ENCODE measurements around the gene NEURL1B.
"Not testable (repeated sequence)": the region's sequence is repeated elsewhere in the genome, so short reads cannot be mapped to it uniquely, and the experiment has no call there.

NEURL1B gene, protein sequence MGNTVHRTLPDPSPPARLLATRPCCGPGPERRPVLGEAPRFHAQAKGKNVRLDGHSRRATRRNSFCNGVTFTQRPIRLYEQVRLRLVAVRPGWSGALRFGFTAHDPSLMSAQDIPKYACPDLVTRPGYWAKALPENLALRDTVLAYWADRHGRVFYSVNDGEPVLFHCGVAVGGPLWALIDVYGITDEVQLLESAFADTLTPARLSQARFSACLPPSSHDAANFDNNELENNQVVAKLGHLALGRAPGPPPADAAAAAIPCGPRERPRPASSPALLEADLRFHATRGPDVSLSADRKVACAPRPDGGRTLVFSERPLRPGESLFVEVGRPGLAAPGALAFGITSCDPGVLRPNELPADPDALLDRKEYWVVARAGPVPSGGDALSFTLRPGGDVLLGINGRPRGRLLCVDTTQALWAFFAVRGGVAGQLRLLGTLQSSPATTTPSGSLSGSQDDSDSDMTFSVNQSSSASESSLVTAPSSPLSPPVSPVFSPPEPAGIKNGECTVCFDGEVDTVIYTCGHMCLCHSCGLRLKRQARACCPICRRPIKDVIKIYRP

DNA sequence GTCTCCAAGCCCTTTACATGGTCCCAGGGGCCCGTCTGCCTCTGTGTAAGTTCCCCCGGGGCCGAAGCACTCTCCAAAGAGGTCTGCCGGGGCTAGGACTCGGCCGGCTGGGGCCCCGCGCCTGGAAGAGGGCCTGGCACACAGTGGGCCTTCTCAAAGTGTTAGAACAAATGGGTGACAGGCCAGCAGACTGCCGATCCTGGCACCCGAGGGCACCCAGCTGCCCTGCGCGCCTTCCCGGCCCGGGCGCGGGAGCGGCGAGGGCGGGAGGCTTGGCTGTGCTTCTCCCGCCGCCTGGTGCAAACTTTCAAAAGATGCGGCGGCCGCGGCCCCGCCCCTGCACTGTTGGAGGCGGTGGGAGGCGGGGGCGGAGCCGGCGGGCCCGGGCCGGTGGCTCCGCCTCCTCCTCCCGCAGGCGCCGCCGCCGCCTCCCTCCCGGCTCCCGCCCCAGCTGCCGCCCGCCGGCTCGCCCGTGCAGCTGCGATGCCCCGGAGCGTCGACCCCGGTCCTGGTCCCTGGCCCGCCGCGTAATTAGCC, at the start of gene NEURL1B:
NEURL1B (plus strand) TSS at position 442 of the 537 bp plus-strand sequence. CDS start 144 bp downstream, outside the sequence.
- DNase-seq, result peak; percentile 72

DNA sequence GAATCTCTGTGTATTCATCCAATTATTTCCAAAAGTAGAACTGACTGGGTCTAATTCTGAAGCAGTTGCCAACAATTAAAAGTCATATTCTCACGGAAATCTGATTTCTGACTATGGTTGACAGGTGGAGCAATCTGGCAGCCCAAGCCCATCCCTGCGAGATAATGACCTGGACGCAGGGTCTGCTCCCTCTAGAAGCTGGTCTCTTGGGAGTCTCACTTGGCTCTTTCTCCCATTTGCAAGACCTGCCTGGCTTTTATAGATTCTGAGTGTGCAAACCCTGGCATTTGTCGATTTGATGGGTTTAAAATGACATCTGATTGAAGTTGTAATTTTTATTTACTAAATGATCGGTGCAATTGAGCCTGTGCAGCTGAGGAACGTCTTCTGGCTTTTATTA, 49.4 kb upstream of the NEURL1B start:
- no peak for DNase-seq

DNA sequence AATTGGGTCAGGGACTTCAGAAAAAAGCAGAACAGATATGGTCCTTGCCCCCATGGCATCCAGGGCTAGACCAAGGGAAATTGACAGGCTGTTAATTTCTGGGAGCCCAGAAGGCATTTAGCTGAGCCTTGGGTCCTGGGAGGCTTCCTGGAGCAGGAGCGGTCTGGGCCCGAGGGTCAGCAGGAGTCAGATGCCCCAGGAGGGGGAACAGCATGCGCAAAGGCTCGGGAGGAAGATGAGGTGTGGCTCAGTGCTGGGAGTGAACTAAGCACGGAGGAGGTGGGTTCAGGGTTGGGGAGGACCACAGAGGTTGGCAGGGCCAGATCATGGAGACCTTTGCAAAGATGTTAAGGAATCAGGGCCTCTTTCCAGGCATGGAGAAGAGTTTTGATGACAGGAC, 48.2 kb upstream of the NEURL1B start:
- DNase-seq, result no peak

DNA sequence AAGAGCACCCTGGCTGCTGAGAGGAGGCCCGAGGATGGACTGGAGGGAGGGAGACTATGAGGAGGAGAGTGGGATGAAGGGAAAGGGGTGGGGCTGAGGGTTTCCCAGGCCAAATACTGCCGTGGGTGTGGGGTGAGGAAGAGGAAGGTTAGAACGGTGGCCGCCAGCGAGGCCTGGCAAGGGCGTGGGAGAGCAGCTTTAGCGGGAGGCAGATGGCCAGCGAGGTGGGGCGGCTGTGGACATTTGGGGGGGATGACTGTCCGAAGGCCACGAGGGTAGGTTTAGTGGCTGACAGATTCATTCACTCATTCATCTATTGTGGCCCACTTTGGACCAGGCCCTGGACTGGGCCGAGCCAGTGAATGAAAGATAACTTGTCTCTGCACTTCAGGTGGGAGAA, 47.8 kb upstream of the NEURL1B start:
- no peak for DNase-seq

DNA sequence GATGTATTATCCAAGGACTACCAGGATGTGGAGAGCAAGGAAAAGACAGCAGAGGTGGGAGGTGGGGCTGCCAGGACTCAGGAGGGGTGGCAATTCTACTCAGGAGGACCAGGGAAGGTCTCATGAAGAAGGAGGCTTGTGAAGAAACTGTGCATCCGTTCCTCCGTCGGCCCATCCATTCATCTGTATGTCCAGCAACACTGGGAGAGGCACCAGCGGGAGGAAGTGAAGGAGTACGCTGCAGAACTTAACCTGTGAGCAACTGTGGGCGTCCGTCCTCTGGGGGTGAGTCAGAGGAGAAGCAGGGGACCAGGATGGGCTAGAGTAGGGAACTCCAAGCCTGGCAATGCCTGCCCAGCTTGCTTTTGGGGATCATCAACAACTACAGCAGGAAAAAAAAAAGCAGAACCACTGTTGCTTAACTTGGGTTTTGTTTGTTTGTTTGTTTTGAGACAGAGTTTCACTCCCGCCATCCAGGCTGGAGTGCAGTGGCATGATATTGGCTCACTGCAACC, 47.3 kb upstream of the NEURL1B start:
- no peak for DNase-seq

DNA sequence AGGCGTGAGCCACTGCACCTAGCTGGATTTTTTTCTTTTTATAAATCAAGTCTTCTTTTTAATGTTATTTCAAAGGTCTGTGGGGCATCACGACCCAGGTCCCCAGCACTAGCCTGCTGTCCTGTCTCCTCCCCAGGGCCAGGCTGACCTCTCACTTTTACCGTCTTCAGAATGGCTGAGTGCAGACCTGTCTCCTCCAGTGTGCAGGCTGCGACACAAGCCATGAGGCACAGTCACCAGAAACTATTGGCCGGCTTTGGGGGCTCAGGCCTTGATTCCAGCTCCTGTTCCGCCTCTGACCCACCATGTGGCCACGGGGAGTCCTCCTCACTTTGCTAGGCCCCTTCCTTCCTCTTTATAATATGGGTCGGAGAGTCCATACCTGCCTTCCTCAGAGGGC, 46.6 kb upstream of the NEURL1B start:
- DNase-seq, result no peak

DNA sequence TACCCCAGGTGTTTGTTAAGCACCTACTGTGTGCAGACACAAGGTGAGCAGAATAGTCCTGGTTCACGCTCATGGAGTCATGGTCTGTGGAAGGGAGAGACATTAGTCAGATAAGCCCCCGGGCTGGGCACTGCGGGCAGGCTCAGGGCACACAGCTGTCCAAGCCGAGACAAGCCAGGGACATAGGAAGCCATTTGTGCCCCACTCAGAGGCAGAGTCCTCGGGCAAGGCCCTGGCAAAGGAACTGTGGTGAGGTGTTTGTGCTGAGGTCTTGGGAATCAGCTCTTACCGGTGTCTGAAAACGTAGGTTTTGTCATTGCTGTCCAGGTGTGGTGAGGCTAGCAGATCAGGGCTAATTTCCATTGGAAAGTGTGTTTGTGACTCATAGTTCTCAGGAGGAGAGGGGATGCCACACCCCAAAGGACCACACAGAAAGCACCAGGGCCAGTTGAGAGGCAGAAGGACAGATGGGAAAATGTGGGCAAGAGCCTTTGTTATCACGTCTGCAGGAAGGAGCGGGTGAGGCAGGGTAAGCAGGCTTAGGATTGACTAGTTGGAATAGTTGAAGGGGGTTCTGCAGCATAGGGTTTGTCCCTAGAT, 46.1 kb upstream of the NEURL1B start:
- DNase-seq, result no peak

DNA sequence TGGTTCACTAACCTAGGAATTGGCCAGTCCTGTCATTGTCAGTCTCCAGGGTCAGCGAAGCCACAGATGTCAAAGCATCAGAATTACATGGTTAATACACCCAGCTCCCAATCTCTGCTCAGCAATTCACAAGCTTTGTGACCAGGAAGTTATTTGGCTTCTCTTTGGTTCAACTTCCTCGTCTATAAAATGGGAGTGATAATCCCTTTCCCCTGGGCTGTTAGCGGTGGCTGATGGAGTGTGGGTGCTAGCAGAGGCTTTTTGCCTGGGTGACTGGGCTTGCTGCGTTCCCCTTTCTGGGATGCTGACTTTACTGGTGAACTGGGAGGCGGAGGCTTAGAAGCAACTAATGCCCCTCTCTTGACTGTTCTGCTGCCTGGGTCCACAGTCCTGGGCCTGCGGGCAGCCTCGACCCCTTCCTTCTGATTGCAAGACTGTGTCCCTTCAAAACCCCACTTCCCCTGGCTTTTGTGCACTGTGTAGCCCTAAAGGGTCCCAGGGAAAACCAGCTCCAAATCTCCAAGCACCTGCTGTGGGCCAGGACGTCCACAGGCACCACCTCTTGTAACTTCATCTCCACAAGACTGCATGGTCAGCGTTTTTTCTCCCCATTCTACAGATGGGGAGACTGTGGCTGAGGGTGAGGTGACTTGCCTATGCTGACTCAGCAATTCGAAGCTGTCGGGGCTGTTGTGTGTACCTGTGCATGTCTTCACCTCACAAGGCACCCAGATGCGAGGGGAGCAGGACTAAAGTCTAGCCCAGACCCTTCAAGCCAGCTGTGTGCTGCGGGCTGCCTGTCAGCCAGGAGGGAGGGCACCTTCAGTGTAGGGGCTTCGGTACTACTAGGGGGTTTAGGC, 45.2 kb upstream of the NEURL1B start:
- no peak for DNase-seq

DNA sequence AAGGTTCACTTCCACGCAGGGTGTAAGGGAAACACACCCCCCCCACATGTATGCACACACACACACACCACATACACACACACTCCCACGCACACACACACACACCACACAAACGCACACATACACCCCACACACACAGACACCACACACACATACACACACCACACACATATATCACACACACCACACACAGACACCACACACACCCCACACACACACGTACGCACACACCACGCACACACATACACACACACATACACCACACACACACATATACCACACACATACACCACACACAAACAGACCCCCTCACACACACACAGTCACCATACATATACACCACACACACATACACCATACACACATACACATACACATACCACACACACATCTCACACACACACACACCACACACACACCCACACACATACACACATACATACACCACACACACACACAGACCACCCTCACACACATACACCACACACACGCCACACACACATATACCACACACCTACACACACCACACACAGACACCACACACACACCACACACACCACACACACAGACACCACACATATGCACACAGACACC, 44.3 kb upstream of the NEURL1B start:
- no peak for DNase-seq

DNA sequence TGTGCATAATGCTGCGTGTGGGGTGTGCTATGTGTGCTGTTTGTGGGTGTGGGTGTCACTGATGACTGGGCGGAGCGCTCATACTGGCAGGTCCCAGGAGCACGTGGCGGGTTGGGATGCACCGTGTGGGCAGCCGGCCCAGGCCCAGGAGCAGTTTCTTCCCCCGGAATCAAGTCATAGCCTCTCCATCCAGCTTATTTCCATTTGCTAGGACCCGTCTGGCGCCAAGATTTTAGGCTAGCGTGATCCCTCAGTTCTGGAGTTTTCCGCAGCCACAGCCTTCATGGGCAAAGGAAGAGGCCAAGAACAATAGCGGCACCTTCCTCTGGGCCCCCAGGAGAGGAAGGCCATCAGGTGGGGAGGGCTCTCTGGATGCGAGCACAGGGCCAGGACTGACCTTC, 43.3 kb upstream of the NEURL1B start:
- DNase-seq, result no peak

DNA sequence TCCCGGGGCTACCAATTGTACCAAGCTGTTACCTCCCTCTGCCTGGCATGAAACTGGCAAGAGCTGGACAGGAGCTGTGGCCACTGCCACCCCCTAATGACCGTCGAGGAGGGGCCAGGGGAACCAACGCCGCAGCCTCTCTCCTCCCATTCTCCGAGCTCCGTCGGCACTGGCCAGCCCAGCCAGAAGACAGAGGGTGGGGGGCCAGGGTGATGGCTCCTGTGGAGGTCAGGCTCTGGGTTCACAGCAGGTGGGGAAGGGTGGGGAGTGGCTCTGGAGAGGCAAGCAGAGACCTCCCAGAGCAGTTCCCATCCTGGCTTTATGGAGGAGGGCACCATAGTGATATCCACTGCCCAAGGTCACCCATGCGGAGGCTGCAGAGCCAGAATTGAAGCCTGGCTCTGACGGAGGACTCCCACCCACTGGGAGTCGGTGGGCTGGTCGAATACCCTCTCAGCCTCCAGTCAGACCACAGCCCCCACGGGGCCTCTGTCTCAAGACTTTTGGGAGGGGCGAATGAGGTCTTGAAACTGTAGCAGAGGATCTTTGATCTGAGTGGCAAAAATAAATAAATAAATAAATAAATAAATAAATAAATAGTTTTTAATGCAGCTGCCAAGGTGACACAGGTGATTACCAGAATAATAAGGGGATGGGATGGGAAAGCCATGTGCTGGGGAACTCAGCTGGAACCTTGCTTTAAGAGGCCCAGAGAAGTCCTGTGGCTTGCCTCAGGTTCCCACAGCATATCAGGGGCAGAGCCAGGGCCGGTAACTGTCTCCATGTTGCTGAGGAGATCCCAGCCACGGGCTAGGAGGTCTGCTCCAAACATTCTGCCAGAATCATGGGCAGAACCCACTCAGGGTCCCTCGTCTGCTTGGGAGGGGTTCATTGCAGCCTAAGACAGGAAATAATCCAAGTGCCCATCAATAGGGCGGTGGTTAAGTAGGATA, 42.5 kb upstream of the NEURL1B start:
- DNase-seq, result no peak

DNA sequence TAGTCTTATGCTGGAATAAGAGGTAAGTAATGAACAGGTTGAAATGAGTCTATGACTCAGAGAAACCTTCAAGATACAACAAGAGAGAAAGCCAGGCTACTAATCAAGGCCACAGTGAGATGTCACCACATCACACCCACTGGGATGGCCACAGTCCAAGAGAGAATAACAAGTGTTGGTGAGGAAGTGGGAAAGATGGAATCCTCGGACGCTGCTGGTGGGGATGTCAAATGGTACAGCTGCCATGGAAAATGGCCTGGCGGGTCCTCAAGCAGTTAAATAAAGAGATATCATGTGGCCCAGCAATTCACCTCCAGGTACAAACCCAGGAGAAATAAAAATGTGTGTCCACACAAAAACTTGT, 41.9 kb upstream of the NEURL1B start:
- DNase-seq, result no peak

DNA sequence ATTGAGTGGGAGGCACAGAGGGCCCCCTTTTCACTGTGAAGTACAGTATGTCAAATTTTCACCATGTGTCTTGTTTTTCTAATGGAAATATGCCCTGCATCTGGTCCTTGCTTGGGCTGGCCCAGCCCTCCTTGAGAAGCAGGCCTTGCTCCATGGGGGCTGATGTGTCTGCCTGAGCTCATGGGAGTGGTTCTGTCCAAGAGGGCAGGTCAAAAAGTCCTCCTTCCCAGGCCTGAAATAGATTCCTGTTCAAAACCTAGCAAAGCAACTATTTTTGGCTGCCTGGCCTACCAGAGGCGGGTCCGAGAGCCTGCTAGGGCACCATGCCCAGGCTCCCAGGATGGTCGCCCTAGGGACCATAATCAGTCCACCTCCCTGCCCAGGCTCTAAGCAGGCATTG, 40.5 kb upstream of the NEURL1B start:
- DNase-seq, result no peak

DNA sequence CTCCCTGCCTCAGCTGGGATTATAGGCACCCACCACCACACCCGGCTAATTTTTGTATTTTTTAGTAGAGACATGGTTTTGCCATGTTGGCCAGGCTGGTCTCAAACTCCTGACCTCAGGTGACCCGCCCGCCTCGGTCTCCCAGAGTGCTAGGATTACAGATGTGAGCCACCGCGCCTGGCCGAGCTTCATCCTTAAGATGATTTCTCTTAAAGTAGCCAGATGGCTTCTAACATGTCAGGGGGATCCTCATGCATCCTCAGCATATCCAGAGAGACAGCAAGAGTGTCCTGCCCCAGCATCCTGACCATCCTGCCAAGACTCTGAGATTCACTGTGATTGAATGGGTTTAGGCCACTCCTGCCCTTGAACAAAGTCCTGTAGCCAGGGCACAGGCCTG, 39.5 kb upstream of the NEURL1B start:
- not testable (repeated sequence) for DNase-seq

DNA sequence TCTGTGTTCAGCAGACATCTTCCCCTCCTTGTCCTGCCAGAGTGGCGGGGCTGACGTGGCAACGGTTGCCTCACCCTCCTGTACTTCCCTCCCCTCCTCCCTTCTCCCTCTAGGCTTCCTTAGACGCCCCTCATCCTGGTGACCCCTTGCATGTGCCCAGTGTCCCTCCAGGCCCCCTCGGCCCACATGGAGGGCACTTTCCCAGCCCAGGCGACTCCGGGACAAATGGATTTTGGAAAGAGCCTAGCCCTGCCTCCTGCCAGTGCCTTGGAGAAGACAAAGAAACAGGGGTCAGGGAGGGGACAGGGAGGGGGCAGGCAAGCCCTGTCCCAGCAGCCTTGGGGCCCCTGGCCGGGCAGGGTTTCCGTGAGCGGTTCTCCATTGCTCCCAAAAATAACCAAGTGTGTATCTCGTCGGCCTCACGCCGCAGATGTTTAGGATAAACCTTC, 38.3 kb upstream of the NEURL1B start:
- no peak for DNase-seq

DNA sequence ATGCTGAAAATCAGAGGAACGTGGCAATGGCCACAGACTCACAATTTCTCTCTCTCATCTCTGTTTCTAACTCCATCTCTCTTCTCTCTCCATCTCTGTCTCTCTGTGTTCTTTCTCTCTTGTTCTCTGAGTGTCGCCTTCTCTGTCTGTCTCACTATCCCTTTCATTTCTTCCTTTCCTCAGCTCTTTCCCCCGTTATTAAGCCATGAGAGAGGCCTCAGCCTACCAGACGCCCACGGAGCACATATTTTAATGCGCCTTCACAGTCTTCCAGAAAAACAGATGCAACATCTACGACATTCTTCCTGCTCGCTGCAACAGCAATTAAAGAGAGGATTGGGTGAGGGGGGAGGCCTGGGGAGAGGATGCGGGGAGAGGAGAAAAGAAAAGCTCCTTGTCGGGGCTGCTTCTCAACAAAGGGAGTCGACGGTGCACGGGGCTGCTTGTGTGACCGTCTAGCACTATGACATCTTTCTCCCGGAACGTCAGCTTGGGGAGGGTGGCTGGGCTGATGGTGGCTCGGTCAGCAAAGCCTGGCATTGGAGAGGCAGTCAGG, 37.7 kb upstream of the NEURL1B start:
- DNase-seq, result no peak

DNA sequence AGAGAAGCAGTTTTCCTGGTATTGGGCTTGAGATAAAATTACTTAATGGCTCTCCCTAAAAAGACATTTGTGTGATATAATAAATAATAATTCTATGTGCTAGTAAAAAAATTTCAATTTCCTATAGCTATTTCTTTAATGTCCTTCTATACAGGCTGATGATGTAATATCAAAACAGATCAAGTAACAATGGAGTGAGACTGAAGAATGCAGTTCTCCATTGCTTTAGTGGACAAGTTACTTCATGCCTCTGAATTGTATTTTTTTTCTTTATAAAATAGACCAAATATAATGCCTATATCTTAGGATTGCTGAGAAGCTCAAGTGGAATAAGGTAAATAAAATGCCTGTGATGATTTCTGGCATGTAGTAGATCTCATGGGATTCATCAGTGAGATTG, 35.6 kb upstream of the NEURL1B start:
- DNase-seq, result no peak

DNA sequence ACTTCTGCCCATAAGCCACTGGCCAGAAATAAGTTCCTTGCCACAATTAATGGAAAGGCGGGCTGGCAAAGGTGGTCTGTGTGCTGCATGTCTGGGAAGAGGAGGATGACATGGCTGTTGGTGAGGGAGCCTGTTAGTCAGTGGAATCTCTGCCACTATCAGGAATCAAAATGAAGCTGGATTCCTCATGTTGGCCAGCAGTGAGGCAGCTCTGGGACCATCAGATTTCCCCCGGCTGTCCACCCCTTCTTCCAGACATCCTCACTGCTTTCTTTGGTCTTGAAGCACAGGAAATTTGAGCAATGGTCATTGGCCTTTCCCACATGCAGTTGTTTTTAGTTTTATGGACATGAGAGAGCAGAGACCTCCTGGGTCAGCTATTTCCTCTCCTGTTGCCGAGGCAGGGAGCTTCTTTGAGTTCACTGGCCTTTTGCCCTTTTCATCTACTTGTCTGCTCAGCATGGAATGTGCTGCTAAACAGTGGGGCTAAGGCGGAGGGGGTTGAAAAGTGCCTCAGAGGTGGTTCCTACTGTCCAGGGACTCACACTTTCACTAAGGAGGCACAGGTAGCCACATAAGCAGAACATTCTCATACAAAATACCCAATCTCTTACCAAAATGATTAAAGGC, 34.8 kb upstream of the NEURL1B start:
- no peak for DNase-seq

DNA sequence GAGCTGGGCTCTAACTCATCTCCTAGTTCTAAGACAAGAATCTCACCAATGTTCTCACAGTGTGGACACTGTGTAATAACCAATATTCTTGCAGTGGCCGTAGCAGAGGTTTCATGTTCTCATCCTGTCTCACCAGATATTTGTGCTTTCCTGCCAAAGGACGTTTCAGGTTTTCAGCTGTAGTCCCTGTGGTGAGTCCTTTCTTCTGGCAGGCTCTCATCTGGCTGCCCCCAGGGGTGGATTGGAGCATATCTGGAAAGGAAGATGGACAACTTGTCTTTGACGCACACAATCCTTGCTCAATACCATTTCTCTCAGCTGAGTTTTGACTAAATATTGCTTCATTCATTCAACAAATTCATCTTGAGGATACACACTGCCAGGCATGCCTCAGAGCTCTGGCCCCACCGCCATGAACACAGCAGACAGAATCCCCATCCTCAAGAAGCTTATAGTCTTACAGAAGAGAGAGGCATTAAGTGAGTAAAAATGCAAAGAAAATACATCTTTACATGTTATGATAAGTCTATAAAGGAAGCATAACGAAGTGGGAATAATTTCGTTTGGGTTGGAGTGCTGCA, 33.8 kb upstream of the NEURL1B start:
- DNase-seq, result no peak

DNA sequence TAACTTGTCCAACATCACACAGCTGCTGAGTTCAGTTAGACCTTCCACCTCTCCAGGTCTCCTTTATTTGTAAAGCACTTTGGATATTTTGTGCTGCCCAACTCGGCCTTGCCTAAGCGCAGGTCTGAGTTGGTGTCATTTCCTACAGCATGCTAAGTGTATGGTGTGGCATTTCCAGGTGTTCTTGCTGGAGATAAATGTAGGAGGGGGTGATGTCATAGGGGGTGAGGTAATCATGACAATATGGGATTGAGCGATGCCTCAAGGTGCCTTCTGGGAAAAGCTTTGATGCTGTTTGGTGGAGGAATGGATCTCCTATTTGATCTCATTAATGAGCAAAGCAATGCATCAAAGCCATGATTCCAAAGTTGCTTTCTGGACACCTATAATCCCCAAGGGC, 32.3 kb upstream of the NEURL1B start:
- DNase-seq, result no peak

All from NCI-H1105 treated with DMSO at 0.1 percent for 48 hours (cell line).